MM.1S (cell line): ENCODE measurements around the gene HAPLN2.

ENCODE experiments used
- DNase-seq: peaks from one replicate; pipeline ENCODE4 v3.0.0-alpha.2; 2015
- H2AFZ ChIP-seq: fragments of 300-600 bp; sonication (generic); 2 replicates; pipeline ENCODE4 v1.6.0; 2016; ENCODE audit warnings: antibody characterized with exemption, low read length
- H3F3A ChIP-seq: fragments of 300-600 bp; sonication (generic); 2 replicates; pipeline ENCODE4 v1.6.1; 2016; ENCODE audit warnings: mild to moderate bottlenecking, antibody characterized with exemption, low read length, moderate library complexity, mixed read lengths; ENCODE audit not compliant: insufficient read depth
- H3K27ac ChIP-seq: fragments of 300-600 bp; sonication (generic); 2 replicates; pipeline ENCODE4 v1.5.1; 2016; ENCODE audit warnings: mild to moderate bottlenecking, low read length
- H3K27me3 ChIP-seq: fragments of 300-600 bp; sonication (generic); replicated peaks from 2 replicates; pipeline ENCODE4 v1.6.0; 2016; ENCODE audit warnings: low read length; ENCODE audit not compliant: insufficient read depth
- H3K36me3 ChIP-seq: fragments of 300-600 bp; sonication (generic); replicated peaks from 2 replicates; pipeline ENCODE4 v1.6.1; 2016; ENCODE audit warnings: mild to moderate bottlenecking, low read length, mixed read lengths; ENCODE audit not compliant: insufficient read depth
- H3K4me1 ChIP-seq: fragments of 300-600 bp; sonication (generic); 2 replicates; pipeline ENCODE4 v1.6.1; 2016; ENCODE audit warnings: low read length, mixed read lengths
- H3K4me2 ChIP-seq: fragments of 300-600 bp; sonication (generic); 2 replicates; pipeline ENCODE4 v1.6.0; 2016; ENCODE audit warnings: low read depth, low read length
- H3K4me3 ChIP-seq: fragments of 300-600 bp; sonication (generic); 2 replicates; pipeline ENCODE4 v1.5.1; 2016; ENCODE audit warnings: low read length, mixed read lengths
- H3K79me2 ChIP-seq: fragments of 300-600 bp; sonication (generic); 2 replicates; pipeline ENCODE4 v1.6.1; 2016; ENCODE audit warnings: mixed run types, low read length, mixed read lengths
- H3K9ac ChIP-seq: fragments of 300-600 bp; sonication (generic); 2 replicates; pipeline ENCODE4 v1.6.1; 2016; ENCODE audit warnings: low read length, mixed read lengths
- H3K9me2 ChIP-seq: fragments of 300-600 bp; sonication (generic); replicated peaks from 2 replicates; pipeline ENCODE4 v1.6.1; 2016; ENCODE audit warnings: mild to moderate bottlenecking, low read length, mixed read lengths; ENCODE audit not compliant: insufficient read depth
- H3K9me3 ChIP-seq: fragments of 300-600 bp; sonication (generic); replicated peaks from 2 replicates; pipeline ENCODE4 v1.6.1; 2016; ENCODE audit warnings: mild to moderate bottlenecking, low read length, mixed read lengths; ENCODE audit not compliant: insufficient read depth
- H4K20me1 ChIP-seq: fragments of 300-600 bp; sonication (generic); 2 replicates; pipeline ENCODE4 v1.6.1; 2016; ENCODE audit warnings: mild to moderate bottlenecking, low read length, moderate library complexity, mixed read lengths; ENCODE audit not compliant: insufficient read depth
- EZH2 ChIP-seq: fragments of 300-600 bp; sonication (generic); optimal IDR thresholded peaks from 2 replicates; pipeline ENCODE3; 2017; ENCODE audit warnings: low read depth, mild to moderate bottlenecking, antibody characterized with exemption, low read length, mixed read lengths
- EZH2phosphoT487 ChIP-seq: fragments of 300-600 bp; sonication (generic); IDR thresholded peaks from 2 replicates; pipeline ENCODE4 v1.6.1; 2018; ENCODE audit warnings: antibody characterized with exemption, low read length
- TF ChIP-seq, protein P1 (sequence below): fragments of 300-600 bp; sonication (generic); IDR thresholded peaks from 2 replicates; pipeline ENCODE4 v1.5.1; 2016; ENCODE audit warnings: antibody characterized with exemption, low read length, mixed read lengths

HAPLN2 gene

GRCh38 chr1:156667968-156668709, 48.9 kb downstream of the HAPLN2 start:
- no peaks in the 10 kb centered on the region for H4K20me1 ChIP-seq
- H3F3A ChIP-seq: no peaks in the 10 kb centered on the region
- no peak overlapping the region for H3K4me3 ChIP-seq
- H3K4me1 ChIP-seq: peaks cover 25% of the 10 kb centered on the region
- DNase-seq: no peak
- no peak overlapping the region for H2AFZ ChIP-seq
- no peak overlapping the region for H3K4me2 ChIP-seq
- peaks cover 34% of the 10 kb centered on the region for H3K27me3 ChIP-seq
- H3K27ac ChIP-seq: no peak overlapping the region
- TF ChIP-seq, protein P1, sequence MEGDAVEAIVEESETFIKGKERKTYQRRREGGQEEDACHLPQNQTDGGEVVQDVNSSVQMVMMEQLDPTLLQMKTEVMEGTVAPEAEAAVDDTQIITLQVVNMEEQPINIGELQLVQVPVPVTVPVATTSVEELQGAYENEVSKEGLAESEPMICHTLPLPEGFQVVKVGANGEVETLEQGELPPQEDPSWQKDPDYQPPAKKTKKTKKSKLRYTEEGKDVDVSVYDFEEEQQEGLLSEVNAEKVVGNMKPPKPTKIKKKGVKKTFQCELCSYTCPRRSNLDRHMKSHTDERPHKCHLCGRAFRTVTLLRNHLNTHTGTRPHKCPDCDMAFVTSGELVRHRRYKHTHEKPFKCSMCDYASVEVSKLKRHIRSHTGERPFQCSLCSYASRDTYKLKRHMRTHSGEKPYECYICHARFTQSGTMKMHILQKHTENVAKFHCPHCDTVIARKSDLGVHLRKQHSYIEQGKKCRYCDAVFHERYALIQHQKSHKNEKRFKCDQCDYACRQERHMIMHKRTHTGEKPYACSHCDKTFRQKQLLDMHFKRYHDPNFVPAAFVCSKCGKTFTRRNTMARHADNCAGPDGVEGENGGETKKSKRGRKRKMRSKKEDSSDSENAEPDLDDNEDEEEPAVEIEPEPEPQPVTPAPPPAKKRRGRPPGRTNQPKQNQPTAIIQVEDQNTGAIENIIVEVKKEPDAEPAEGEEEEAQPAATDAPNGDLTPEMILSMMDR: no peak
- TF ChIP-seq EZH2: no peak
- no peak for TF ChIP-seq EZH2phosphoT487
- H3K9me2 ChIP-seq: no peaks in the 10 kb centered on the region
- H3K9me3 ChIP-seq: no peaks in the 10 kb centered on the region
- H3K36me3 ChIP-seq: no peaks in the 10 kb centered on the region
- H3K9ac ChIP-seq: no peak overlapping the region
- no peaks in the 10 kb centered on the region for H3K79me2 ChIP-seq

- DNase-seq: no peak
- no peak overlapping the region for H3K27ac ChIP-seq
- H3K79me2 ChIP-seq: no peaks in the 10 kb centered on the region
Observed at GRCh38 chr1:156668801-156669637, 49.8 kb downstream of the HAPLN2 start.

DNA sequence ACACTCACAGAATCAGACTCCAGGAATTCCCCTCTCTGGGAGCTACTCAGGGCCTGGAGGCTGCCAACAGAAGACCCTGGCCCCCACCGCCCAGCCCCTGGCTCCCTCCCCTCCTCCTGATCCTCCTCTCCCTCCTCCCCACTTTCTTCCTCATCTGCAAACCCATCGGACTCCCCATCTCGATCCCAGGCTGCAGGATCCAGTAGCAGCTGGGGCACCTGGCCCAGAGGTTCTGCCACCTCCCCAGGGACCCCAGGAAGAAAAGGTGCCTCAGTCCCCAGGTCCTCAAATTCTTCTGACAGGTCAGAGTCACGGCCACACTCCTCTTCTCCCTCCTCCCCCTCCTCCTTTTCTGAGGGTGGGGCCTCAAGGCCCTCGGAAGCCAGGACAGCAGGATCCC, 50.6 kb downstream of the HAPLN2 start:
- DNase-seq: no peak
- TF ChIP-seq EZH2phosphoT487 (no peak), EZH2 (no peak)
- TF ChIP-seq, protein P1: no peak
- Histone ChIP-seq H3K9me2 (no peaks in the 10 kb centered on the region), H3F3A (no peaks in the 10 kb centered on the region), H2AFZ (no peak overlapping the region), H3K9ac (no peak overlapping the region), H3K36me3 (no peaks in the 10 kb centered on the region), H3K27ac (no peak overlapping the region), H3K9me3 (no peaks in the 10 kb centered on the region), H3K79me2 (no peaks in the 10 kb centered on the region), H4K20me1 (no peaks in the 10 kb centered on the region), H3K27me3 (peaks cover 51% of the 10 kb centered on the region), H3K4me2 (no peak overlapping the region), H3K4me1 (peaks cover 9% of the 10 kb centered on the region), H3K4me3 (no peak overlapping the region)

More at GRCh38 chr1:156668801-156669637, 49.8 kb downstream of the HAPLN2 start:
- Histone ChIP-seq H4K20me1 (no peaks in the 10 kb centered on the region), H3K9me2 (no peaks in the 10 kb centered on the region), H3K4me2 (no peak overlapping the region), H3K27me3 (peaks cover 43% of the 10 kb centered on the region), H3F3A (no peaks in the 10 kb centered on the region), H3K4me1 (peaks cover 16% of the 10 kb centered on the region), H3K9me3 (no peaks in the 10 kb centered on the region), H2AFZ (no peak overlapping the region), H3K9ac (no peak overlapping the region), H3K4me3 (no peak overlapping the region), H3K36me3 (no peaks in the 10 kb centered on the region)
- TF ChIP-seq EZH2: no peak
